SK-N-SH (cell line): ENCODE results near the gene INTS14. TPM values are rescaled to one million over a fixed set of nuclear protein-coding genes. Genes with fewer than 3 reads are reported as not detected.

Experiments
- CTCF ChIA-PET: fragments of 300-600, 350-600 bp; formaldehyde crosslinking; extraction: SDS; loops from one replicate; lab custom pipeline; 2021; lab: Yijun Ruan, JAX
- POLR2A ChIA-PET: fragments of 350-600 bp; sonication (Branson Sonifier 250); formaldehyde crosslinking; extraction: SDS; loops from one replicate; lab custom pipeline; 2020; ENCODE audit warnings: antibody characterized with exemption, inconsistent platforms; lab: Yijun Ruan, JAX
- DNase-seq: peaks from one replicate; pipeline ENCODE4 v3.0.0; 2012
- H2AFZ ChIP-seq: fragments of 200-600 bp; sonication (generic); 2 replicates; pipeline ENCODE4 v1.8.1; 2016; ENCODE audit warnings: antibody characterized with exemption, mild to moderate bottlenecking, low read depth
- H3F3A ChIP-seq: fragments of 200-600 bp; sonication (generic); replicated peaks from 2 replicates; pipeline ENCODE3; 2016; ENCODE audit warnings: antibody characterized with exemption, mild to moderate bottlenecking; ENCODE audit not compliant: insufficient read depth
- H3K27ac ChIP-seq, 2 experiments: fragments of 200-500 bp in 1 of 2; fragments of 200-600 bp in 1 of 2; sonication (Bioruptor generic) in 1 of 2; sonication (generic), shearing (Covaris generic) in 1 of 2; 2 replicates each; pipeline versions ENCODE4 v1.5.1 to v1.6.1; 2014 to 2016; ENCODE audit warnings: low read depth in 2 of 2, inconsistent platforms in 1 of 2, low read length in 1 of 2, mild to moderate bottlenecking in 1 of 2, mixed read lengths in 1 of 2
- H3K27me3 ChIP-seq: fragments of 200-600 bp; sonication (generic), shearing (Covaris generic); 2 replicates; pipeline ENCODE4 v1.6.1; 2016; ENCODE audit warnings: mixed run types; ENCODE audit not compliant: insufficient read depth
- H3K36me3 ChIP-seq, 2 experiments: fragments of 200-500 bp in 1 of 2; fragments of 200-600 bp in 1 of 2; sonication (Bioruptor generic) in 1 of 2; sonication (generic) in 1 of 2; replicated peaks in 1 of 2; 2 replicates each; pipeline versions ENCODE3 to v1.5.1; 2014 to 2016; ENCODE audit warnings: low read length in 1 of 2, mild to moderate bottlenecking in 1 of 2; ENCODE audit not compliant: insufficient read depth in 2 of 2, control insufficient read depth in 1 of 2
- H3K4me1 ChIP-seq, 2 experiments: fragments of 200-500 bp in 1 of 2; fragments of 200-600 bp in 1 of 2; sonication (Bioruptor generic) in 1 of 2; sonication (generic), shearing (Covaris generic) in 1 of 2; 2 replicates each; pipeline versions ENCODE4 v1.5.1 to v1.6.1; 2014 to 2016; ENCODE audit warnings: low read depth in 1 of 2, low read length in 1 of 2, mixed run types in 1 of 2; ENCODE audit not compliant: insufficient read depth in 2 of 2, control insufficient read depth in 1 of 2
- H3K4me2 ChIP-seq: fragments of 200-600 bp; sonication (generic), shearing (Covaris generic); 2 replicates; pipeline ENCODE4 v1.6.1; 2017; ENCODE audit warnings: mixed run types
- H3K4me3 ChIP-seq, 2 experiments: fragments of 200-500 bp in 1 of 2; fragments of 200-600 bp in 1 of 2; sonication (Bioruptor generic) in 1 of 2; sonication (generic), shearing (Covaris generic) in 1 of 2; 2 replicates each; pipeline versions ENCODE4 v1.5.1 to v1.8.1; 2014 to 2016; ENCODE audit warnings: low read depth in 2 of 2, inconsistent platforms in 1 of 2, low read length in 1 of 2, mild to moderate bottlenecking in 1 of 2, mixed read lengths in 1 of 2, moderate library complexity in 1 of 2
- H3K79me2 ChIP-seq: fragments of 200-600 bp; sonication (generic); 2 replicates; pipeline ENCODE4 v1.8.1; 2017; ENCODE audit warnings: mild to moderate bottlenecking; ENCODE audit not compliant: insufficient read depth
- H3K9ac ChIP-seq: fragments of 200-600 bp; sonication (generic); 2 replicates; pipeline ENCODE4 v1.6.1; 2017; ENCODE audit warnings: mixed run types
- H3K9me2 ChIP-seq: fragments of 200-600 bp; sonication (generic); 2 replicates; pipeline ENCODE4 v1.6.1; 2017; ENCODE audit warnings: mixed run types
- H3K9me3 ChIP-seq: fragments of 200-600 bp; sonication (generic); 2 replicates; pipeline ENCODE4 v1.6.1; 2017; ENCODE audit warnings: mixed run types, mild to moderate bottlenecking, moderate library complexity
- H4K20me1 ChIP-seq: fragments of 200-600 bp; sonication (generic); 2 replicates; pipeline ENCODE4 v1.6.1; 2017; ENCODE audit warnings: mild to moderate bottlenecking, mixed run types; ENCODE audit not compliant: insufficient read depth
- EZH2phosphoT487 ChIP-seq: fragments of 200-600 bp; sonication (generic); IDR thresholded peaks from 2 replicates; pipeline ENCODE4 v1.6.1; 2017; ENCODE audit warnings: low read depth, mixed run types, mild to moderate bottlenecking, antibody characterized with exemption, moderate library complexity, borderline replicate concordance
- GATA2 ChIP-seq: sonication (generic); formaldehyde crosslinking; IDR thresholded peaks from 2 replicates; pipeline ENCODE4 v1.5.0; 2020; ENCODE audit warnings: mild to moderate bottlenecking, missing genetic modification reagents
- JUND ChIP-seq: IDR thresholded peaks from 2 replicates; pipeline ENCODE4 v1.4.0; 2012
- POLR2AphosphoS5 ChIP-seq: IDR thresholded peaks from 2 replicates; pipeline ENCODE4 v1.6.1; 2012; ENCODE audit warnings: low read depth, low read length
- RAD21 ChIP-seq: IDR thresholded peaks from 2 replicates; pipeline ENCODE4 v1.6.1; 2012; ENCODE audit warnings: mild to moderate bottlenecking, low read length
- WGBS: methylation state at CpG from one replicate; pipeline ENCODE4 v1.1.6; 2017; ENCODE audit warnings: low lambda C conversion rate; 5-methylcytosine and 5-hydroxymethylcytosine counted together
- polyA plus RNA-seq, 3 experiments: library from polyadenylated mRNA; depleted of rRNA; stranded (reverse); fragments of >200 nt; gene quantifications; 2 replicates each; pipeline ENCODE4 v1.2.3, GENCODE V29; 2012
- TF ChIP-seq, protein P1 (sequence below): IDR thresholded peaks from 2 replicates; pipeline ENCODE4 v1.4.0; 2012; ENCODE audit warnings: low read depth
- TF ChIP-seq, protein P2 (sequence below): IDR thresholded peaks from 2 replicates; pipeline ENCODE4 v1.4.0; 2012; ENCODE audit warnings: low read depth, borderline replicate concordance
- TF ChIP-seq, protein P3 (sequence below): IDR thresholded peaks from 2 replicates; pipeline ENCODE4; 2012
- TF ChIP-seq, protein P4 (sequence below): IDR thresholded peaks from 2 replicates; pipeline ENCODE4 v1.4.0; 2012; ENCODE audit warnings: low read depth, borderline replicate concordance

INTS14 gene
- polyA plus RNA-seq, 1 of the 3 experiments (the other 2 are of a cell fraction): 44.9 TPM

DNA sequence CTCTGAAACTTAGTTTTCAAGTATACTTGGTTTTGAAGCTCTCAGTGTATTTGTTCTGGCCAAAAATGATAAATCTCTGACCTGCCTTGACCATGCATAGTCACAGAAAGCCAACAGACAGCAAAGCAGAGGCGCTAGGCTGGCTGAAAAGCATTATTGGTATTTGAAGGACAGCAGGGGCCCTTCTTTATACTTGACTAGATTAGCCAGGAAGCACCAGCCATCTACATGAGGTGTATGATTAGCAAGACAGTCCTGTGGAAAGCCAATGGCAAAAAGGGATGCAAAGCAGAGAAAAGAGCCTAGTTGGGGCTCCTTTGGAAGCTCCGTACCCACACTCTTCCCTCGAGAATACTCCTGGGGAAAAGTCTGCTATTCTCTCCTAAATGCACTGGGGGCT lies 18.6 kb upstream of the INTS14 start:
- Histone ChIP-seq H3K9me2 (no peaks in the 10 kb centered on the region), H3K4me3 (no peak overlapping the region), H3K27me3 (no peaks in the 10 kb centered on the region), H4K20me1 (no peaks in the 10 kb centered on the region), H3K4me1 (no peaks in the 10 kb centered on the region), H3K79me2 (no peaks in the 10 kb centered on the region), H2AFZ (no peak overlapping the region), H3K9me3 (no peaks in the 10 kb centered on the region), H3K9ac (no peak overlapping the region), H3F3A (no peaks in the 10 kb centered on the region), H3K36me3 (peaks cover 0 to 8% of the 10 kb centered on the region in 2 experiments), H3K27ac (no peak overlapping the region), H3K4me2 (no peak overlapping the region)
- DNase-seq: no peak
- TF ChIP-seq GATA2: no peak
- POLR2A ChIA-PET: interaction anchor here (0.6 kb wide), 1 partner anchor 134 kb away, joined by 3 read pairs; no protein-coding TSS in a partner anchor
- 92% methylated on average over 3 of the region's 3 CpGs for WGBS
- CTCF ChIA-PET: interaction anchor here (1.6 to 4.5 kb wide), 2 partner anchors 9 to 17 kb away, joined by 4 to 30 read pairs; no protein-coding TSS in a partner anchor

DNA sequence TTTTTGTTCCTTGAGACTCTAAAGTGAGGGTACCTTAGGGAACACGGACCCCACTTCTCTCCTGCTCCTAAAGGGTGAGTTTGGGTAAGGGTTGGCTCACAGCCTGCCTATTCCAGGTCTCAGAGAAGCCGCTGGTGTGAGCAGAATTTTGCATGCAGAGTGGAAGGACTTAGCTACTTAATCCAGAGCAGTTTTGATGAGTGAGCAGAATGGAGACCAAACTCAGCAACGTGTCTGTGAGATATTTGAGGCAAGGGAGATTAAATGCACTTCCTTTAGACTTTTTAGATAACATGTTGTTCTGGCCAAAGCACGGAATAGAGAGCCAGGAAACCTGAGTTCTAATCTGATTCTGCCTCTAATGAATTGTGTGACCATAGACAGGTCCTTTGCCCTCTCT lies 15.9 kb upstream of the INTS14 start:
- no peak overlapping the region for H3K4me3 ChIP-seq
- H3K9me2 ChIP-seq: no peaks in the 10 kb centered on the region
- H2AFZ ChIP-seq: no peak overlapping the region
- H3K4me2 ChIP-seq: no peak overlapping the region
- POLR2A ChIA-PET: no interaction called here
- no peaks in the 10 kb centered on the region for H3K9me3 ChIP-seq
- H3K79me2 ChIP-seq: no peaks in the 10 kb centered on the region
- DNase-seq: no peak
- CTCF ChIA-PET: interaction anchor here (0.6 to 4.5 kb wide), 2 partner anchors 12 to 24 kb away, joined by 3 to 30 read pairs; no protein-coding TSS in a partner anchor
- H3K36me3 ChIP-seq: peaks cover 0 to 12% of the 10 kb centered on the region in 2 experiments
- H3K27me3 ChIP-seq: no peaks in the 10 kb centered on the region
- H4K20me1 ChIP-seq: no peaks in the 10 kb centered on the region
- no peaks in the 10 kb centered on the region for H3K4me1 ChIP-seq
- 50% methylated on average over 4 of the region's 4 CpGs for WGBS
- TF ChIP-seq, protein P1, sequence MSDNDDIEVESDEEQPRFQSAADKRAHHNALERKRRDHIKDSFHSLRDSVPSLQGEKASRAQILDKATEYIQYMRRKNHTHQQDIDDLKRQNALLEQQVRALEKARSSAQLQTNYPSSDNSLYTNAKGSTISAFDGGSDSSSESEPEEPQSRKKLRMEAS: no peak
- no peak for TF ChIP-seq EZH2phosphoT487
- TF ChIP-seq RAD21: no peak
- TF ChIP-seq, protein P2, sequence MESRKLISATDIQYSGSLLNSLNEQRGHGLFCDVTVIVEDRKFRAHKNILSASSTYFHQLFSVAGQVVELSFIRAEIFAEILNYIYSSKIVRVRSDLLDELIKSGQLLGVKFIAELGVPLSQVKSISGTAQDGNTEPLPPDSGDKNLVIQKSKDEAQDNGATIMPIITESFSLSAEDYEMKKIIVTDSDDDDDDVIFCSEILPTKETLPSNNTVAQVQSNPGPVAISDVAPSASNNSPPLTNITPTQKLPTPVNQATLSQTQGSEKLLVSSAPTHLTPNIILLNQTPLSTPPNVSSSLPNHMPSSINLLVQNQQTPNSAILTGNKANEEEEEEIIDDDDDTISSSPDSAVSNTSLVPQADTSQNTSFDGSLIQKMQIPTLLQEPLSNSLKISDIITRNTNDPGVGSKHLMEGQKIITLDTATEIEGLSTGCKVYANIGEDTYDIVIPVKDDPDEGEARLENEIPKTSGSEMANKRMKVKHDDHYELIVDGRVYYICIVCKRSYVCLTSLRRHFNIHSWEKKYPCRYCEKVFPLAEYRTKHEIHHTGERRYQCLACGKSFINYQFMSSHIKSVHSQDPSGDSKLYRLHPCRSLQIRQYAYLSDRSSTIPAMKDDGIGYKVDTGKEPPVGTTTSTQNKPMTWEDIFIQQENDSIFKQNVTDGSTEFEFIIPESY: no peak
- TF ChIP-seq POLR2AphosphoS5: no peak
- no peak for TF ChIP-seq JUND
- no peaks in the 10 kb centered on the region for H3F3A ChIP-seq
- no peak overlapping the region for H3K9ac ChIP-seq
- H3K27ac ChIP-seq: no peak overlapping the region

DNA sequence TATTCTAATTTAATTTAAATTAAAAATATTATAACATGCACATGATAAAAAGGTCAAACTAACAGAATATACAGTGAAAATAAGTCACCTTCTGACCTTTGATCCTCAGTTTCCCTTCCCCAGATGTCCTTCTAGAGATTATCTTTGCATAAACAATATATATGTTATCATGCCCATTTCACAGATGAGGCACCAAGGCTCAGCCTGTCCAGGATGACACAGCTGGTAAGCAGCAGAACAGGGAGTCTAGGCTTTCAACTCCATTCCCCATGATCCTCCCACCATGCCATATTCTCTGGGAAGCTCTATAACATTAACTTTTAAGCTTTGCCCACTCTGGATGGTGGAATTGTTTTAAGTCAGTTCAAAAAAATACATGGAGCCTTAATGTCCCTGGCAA lies 12.2 kb upstream of the INTS14 start:
- Histone ChIP-seq H3K27ac (no peak overlapping the region), H3K4me1 (peaks cover 0 to 4% of the 10 kb centered on the region in 2 experiments; a peak in 2 of 4 replicates), H3K9ac (no peak overlapping the region), H3K9me2 (no peaks in the 10 kb centered on the region), H3F3A (no peaks in the 10 kb centered on the region), H3K9me3 (no peaks in the 10 kb centered on the region)
- POLR2A ChIA-PET: interaction anchor here (2.0 kb wide), 1 partner anchor 12 kb away, joined by 8 read pairs; the partner anchor contains the start of gene INTS14
- CTCF ChIA-PET: interaction anchor here (1.3 to 3.5 kb wide), 2 partner anchors 15 to 27 kb away, joined by 3 to 19 read pairs; no protein-coding TSS in a partner anchor
- no peak for DNase-seq
- TF ChIP-seq, protein P2: no peak
- TF ChIP-seq, protein P3, sequence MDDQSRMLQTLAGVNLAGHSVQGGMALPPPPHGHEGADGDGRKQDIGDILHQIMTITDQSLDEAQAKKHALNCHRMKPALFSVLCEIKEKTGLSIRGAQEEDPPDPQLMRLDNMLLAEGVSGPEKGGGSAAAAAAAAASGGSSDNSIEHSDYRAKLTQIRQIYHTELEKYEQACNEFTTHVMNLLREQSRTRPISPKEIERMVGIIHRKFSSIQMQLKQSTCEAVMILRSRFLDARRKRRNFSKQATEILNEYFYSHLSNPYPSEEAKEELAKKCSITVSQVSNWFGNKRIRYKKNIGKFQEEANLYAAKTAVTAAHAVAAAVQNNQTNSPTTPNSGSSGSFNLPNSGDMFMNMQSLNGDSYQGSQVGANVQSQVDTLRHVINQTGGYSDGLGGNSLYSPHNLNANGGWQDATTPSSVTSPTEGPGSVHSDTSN: no peak
- TF ChIP-seq, protein P4, sequence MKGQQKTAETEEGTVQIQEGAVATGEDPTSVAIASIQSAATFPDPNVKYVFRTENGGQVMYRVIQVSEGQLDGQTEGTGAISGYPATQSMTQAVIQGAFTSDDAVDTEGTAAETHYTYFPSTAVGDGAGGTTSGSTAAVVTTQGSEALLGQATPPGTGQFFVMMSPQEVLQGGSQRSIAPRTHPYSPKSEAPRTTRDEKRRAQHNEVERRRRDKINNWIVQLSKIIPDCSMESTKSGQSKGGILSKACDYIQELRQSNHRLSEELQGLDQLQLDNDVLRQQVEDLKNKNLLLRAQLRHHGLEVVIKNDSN: no peak
- TF ChIP-seq, all 33 proteins: peak for 0
- H3K79me2 ChIP-seq: no peaks in the 10 kb centered on the region
- H3K36me3 ChIP-seq: peaks cover 0 to 12% of the 10 kb centered on the region in 2 experiments
- H3K4me2 ChIP-seq: no peak overlapping the region
- no peaks in the 10 kb centered on the region for H4K20me1 ChIP-seq
- no peaks in the 10 kb centered on the region for H3K27me3 ChIP-seq
- no peak overlapping the region for H3K4me3 ChIP-seq
- H2AFZ ChIP-seq: no peak overlapping the region
